Erythroblast (primary cell): Measurements from ENCODE around the gene UBL4B.

ENCODE experiments used
- DNase-seq, 2 experiments: peaks; one replicate each; lab custom pipeline; 2025; lab: John Stamatoyannopoulos, UW
- GATA1 ChIP-seq: IDR thresholded peaks from 2 replicates; pipeline ENCODE4 v1.6.1; 2011; ENCODE audit warnings: low read depth, mild to moderate bottlenecking, control low read depth, low read length, moderate library complexity
- POLR2A ChIP-seq: IDR thresholded peaks from 2 replicates; pipeline ENCODE4 v1.6.1; 2011; ENCODE audit warnings: mild to moderate bottlenecking, low read length

UBL4B gene

DNA sequence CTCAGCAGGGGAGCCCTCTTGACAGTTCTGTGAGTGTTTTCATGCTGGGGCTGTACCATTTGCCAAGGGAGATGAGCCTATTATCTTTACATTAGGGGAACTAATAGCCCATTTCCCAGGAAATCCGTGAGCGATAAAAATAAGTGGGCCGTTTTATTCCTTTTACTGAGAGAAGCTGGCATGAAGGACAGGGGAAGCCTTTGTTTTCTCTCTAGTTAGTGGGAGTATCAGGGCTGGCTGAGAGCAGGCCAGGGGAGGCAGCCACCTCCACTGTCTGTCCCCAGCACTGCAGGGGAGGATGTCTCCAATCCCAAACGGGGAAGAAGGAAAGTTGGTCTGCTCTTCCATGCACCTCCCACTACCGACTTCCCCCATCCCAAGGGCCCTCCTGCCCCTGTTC is 2.5 kb downstream of the UBL4B start:
- TF ChIP-seq GATA1 (no peak), POLR2A (no peak)

DNA sequence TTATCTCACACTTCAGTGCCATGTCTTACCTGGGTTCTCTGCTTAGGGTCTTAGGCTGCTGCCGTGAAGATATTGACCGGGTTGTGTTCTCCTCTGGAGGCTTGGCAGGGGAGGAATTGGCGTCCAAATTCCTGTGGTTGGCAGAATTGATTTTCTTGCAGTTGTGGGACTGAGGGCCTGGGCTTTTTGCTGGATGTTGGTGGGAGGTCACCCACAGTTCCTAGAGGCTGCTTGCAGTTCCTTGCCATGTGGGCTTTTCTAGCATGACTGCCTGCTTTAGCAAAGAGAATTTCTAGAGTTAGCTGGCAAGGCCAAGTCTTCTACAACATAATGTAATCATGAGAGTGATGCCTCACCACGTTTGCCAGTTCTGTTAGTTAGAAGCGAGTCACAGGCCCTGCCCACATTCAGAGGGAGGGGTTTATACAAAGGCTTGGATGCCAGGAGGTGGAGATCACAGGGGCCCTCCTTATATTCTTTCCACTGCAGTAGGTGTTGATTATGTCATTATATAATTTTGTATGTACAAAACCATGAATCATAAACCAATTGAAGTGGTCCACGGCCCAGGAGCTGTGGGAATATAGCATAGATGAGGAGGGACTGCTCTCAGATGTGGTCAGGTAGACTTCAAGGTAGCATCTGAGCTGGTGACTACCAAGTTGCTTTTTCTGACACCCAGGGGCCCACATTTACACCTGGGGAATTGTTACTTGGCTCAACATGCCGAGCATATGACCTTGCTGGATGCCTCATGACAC is 6.6 kb downstream of the UBL4B start:
- TF ChIP-seq GATA1: no peak
- TF ChIP-seq POLR2A: no peak
- DNase-seq: no peak

More for the DNA sequence above, 2.5 kb downstream of the UBL4B start:
- no peak for DNase-seq

DNA sequence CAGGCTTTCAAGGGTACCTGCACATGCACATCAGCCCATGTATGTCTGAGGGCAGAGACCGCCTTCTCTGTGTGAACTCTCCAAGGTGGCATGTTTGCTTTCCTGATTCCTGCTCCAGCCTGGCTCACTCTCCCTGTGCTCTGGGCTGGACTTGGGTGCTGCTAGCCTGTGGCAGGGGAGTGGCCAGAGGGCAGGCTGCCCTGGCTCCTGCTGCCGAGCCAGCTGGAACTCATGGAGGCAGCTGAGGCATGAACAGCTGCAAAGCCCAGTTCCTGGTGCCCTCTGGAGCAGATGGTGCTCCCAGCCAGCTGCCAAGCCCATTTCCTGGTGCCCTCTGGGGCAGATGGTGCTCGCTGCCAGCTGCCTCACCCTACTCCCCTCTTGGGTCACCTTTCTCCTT is 7.6 kb downstream of the UBL4B start:
- TF ChIP-seq POLR2A: no peak
- TF ChIP-seq GATA1: no peak

DNA sequence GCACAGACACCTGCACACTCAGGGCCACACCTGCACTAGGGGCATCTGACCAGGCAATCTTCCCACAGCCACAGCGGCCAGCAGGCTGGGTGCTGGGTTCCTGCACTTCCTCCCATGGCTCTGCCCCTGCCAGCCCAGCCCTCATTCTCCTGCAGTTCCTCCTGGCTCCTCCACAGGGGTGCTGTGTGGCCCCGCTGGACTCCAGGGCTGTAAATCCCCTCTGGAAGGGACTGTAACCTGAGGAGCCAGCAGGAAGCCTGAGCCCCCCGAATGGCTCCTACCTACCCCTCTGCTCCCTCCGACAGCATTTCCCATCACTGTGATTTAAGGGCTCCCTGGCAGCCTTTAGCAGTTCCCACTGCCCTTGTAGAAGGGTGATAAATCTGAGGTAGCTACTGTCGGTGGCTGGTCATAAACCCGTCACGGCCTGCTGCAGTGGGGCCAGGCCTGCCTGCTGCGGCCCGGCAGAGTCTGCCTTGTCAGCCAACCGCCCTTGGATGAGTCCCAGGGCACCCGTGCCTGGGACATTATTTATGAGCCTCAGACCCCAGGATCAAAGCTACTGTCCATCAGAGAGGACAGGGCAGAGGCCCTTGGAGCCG is 8.8 kb downstream of the UBL4B start:
- no peak for DNase-seq
- TF ChIP-seq GATA1 (no peak), POLR2A (no peak)

More for the DNA sequence above, 7.6 kb downstream of the UBL4B start:
- DNase-seq: no peak

DNA sequence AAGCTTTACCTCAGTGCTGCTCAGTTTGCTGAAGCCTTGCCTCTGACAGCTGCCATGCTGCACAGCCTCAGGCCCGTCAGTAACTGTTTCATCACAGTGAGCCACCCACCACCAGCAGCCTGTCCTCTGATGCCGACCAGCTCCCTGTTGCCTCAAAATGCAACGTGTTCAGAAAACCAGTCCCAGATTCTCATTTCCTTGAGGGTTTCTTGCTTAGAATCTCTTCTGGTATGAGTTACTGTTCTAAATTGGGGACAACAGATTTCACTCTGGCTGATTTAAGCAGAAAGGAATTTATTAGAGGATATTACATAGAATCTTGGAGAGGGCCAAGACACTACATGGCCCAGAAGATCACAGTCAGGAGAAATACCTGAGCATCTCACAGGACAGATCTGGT is 11.0 kb downstream of the UBL4B start:
- DNase-seq: no peak
- TF ChIP-seq POLR2A (no peak), GATA1 (no peak)

DNA sequence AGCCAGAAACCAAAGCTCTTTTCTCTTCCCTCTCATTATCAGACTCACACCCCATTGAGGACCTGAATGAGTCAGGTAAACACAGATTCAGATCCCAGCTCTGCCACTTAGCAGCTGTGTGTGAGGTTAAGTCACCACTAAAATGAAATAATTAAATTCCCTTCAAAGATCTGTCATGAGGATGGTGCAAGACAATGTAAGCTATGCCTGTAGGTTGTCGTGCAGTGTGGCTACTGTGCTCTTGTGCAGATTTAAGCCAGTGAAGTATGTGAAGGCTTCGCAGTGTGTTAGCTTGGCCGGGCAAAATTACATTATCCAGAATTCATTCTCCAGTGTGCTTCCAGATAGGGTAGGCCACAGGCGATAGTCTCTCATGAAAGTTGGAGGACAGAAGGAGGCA is 13.6 kb downstream of the UBL4B start:
- no peak for TF ChIP-seq POLR2A
- TF ChIP-seq GATA1: no peak
- DNase-seq: no peak

DNA sequence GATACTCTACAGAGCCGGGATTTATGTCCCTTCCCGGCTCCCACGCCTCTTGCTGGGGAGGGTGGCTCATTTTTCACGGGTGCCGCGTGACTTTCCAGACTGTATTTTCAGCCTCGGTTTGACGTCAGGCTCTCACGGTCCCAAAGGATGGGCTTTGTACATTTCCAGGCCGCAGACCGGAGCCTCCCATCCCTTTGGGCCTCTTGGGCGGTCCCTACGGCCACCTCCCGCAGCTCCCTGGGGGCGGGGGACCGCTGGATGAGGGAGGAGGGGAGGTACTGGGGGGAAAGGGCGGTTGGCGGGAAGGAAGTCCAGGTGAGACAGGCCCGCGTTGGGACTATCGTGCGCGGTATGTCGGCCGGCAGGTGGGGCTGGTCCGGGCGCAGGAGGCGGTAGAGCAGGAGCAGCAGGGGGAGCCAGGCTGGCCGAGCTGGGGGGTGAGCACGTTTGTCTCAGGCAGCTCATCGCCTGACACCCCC is 17.9 kb downstream of the UBL4B start:
- no peak for TF ChIP-seq GATA1
- no peak for TF ChIP-seq POLR2A
- DNase-seq: no peak

DNA sequence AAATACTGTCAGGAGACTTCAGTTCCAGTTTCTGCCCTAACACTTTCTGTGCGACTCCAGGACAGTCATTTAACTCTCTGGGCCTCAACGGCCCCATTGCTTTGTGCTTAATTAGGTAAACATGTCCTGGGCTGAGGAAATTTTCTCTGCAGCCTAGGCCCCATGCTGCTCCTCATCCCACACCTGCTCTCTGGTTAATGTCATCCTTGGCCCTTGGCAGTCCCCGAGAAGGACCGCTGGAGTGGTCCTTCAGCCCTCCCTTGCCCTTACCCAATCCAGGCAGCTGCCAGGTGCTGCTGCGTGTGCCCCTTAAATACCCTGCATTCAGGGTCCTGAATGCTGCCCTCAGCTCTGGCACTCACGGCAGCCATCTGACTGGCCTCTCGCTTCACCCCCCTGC is 18.7 kb downstream of the UBL4B start:
- no peak for TF ChIP-seq POLR2A
- no peak for TF ChIP-seq GATA1
- no peak for DNase-seq

DNA sequence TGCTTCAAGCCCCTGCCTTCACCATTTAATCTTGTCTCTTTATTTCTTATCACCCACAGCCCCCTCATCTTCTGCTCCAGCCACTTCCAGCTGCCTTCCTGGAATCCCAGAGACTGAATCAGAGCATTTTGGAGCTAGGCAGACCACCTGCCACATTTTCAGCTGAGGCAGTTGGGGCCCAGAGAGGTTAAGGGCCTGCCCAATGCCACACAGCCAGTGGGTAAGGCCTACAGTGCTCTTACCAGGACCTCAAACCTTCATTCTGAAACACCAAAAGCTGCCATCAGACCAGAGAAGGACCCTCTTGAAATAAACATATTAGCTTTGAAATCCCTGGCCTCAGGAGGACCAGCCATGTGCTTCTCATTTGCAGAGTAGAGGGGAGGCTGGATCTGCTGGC is 20.4 kb downstream of the UBL4B start:
- no peak for DNase-seq
- TF ChIP-seq POLR2A (no peak), GATA1 (no peak)

DNA sequence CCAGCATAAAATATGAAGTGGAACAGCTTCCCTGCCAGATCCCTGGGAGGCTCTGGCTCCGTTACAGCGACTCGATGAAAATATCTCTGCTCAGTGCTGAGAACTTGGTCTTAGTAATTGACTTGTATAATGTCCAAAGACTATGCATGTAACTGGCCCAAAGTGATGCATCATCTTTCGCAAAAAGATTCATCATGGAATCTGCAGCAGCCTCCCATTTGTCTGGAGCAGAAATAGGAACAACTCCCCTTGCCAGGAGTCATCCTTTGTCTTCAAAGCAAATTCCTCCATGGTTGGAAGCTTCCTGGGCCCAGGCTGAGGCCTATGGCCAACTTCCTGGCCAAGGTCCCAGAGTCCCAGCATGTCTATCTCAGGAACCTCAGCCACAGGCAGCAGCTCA is 21.2 kb downstream of the UBL4B start:
- TF ChIP-seq GATA1: no peak
- TF ChIP-seq POLR2A: no peak
- no peak for DNase-seq

DNA sequence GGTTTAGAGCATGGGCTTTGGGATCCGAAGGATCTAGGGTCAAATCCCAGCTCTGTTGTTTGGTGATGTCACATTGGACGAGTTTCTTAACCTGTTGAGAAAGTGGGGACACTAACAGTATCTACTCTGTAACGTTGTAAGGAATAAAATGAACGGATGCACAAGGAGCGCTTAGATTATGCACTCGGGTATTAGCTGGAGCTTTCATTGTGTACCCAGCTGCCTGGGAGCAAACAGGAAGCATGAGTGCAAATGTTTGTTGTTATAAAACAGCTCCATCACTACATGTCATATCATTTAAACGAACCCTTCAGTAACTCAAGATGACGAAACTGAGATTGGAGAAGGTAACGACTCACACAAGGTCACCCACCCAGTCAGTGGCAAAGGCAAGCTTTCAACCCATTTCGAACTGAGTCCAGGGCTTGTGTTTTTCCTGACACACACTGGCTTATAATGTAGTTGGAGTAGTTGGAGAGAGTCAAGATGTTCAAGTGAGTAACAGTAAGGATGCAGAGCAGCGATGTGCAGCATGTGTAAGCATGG is 21.9 kb downstream of the UBL4B start:
- DNase-seq: no peak
- TF ChIP-seq GATA1 (no peak), POLR2A (no peak)

DNA sequence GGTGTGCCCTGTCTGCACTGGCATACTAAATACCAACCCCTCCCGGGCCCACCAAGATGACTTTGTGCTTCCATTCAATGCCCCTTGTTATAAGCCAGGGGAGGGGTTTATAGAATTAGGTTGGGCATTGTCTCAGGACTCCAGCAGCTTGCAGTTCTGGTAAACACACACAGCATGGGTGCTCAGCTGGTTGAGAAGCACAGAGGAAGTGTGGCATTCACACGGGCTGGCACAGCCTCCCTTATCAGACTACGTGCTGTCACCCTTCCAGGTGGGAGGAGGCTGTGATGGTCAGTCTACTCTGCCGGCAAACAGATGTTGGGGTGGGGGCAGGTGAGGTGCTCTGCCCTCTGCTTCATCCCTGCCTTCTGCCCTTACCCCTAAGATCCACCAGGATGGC is 23.0 kb downstream of the UBL4B start:
- no peak for DNase-seq
- TF ChIP-seq GATA1 (no peak), POLR2A (no peak)

DNA sequence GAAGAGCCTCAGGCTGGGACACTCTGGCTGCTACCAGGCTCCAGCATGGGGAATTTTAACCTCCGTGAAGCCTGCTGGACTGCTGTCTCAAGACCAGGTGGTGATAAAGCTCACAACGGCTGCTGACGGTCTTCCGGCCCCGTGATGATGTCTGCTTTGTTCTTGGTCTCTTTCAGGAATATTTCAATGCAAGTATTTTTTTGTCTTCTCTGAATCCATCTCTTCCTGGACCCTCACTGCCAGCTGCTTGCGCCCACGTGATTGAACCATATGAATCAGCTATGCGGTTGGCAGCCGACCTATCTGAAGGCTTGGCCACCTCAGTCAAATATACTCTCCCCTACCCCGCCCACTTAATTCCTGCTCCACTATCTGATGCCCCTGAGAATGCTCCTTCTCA is 23.4 kb downstream of the UBL4B start:
- DNase-seq: no peak
- TF ChIP-seq GATA1: no peak
- TF ChIP-seq POLR2A: no peak

DNA sequence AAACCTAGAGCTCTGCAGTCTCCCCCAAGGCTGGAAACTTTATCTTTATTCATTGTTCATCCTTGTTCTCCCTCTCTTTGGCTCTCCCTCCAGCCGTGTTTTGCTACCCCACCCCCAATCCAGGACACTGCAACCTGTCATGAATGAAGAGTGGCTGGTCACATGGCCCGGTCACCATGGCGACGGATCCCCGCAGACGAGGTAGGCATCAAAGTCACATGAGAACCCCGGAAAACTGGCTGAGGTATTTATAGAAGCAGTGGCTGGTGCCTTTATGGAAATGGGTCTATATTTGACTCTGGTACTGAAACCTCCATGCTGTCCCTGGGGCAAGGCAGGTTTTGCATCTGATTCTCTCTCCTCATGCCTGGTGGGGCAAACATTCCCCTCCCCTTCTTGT is 24.7 kb downstream of the UBL4B start:
- DNase-seq: no peak
- no peak for TF ChIP-seq GATA1
- TF ChIP-seq POLR2A: no peak
